ENCODE measurements around the gene CP. TPM values are rescaled to one million over a fixed set of nuclear protein-coding genes. Genes with fewer than 3 reads are reported as not detected.

CP gene
- not detected in 2 replicates for total RNA-seq

DNA sequence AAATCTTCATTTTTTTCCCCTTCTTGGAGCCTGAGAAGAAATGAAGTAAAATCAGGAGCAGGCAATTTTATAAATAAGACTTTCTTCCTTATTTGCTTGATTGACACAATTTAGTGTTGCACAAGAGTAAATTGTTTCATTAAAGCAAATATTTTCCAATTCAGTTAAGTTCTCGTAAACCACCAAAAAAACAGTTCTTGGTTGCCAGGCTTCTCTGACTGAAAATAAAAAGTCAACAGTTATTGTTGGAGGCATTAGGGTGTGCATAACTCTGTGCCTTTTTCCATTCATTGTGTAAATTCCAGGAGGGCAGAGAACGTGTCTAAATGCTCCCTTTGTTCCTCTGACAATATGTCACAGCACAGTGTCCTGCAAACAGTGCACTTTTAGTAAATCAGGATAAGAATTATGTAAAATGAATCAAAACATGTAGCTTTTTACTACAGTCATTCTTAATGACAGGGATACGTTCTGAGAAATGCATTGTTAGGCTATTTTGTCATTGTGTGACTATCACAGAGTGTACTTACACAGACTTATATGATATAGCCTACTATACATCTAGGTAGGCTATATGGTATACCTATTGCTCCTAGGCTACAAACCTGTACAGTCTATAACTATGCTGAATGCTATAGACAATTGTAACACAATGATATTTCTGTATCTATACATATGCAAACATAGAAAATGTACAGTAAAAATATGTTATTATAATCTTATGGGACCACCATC lies at the start of gene CP:
TSS of gene CP (minus strand) at position 47 of the 735 bp plus-strand sequence. CDS start at position 10, 37 bp downstream.
- H3K4me1 Mint-ChIP-seq (ENCODE audit: low read depth) = peaks cover 30% of the 10 kb centered on the region
- DNase-seq (ENCODE audit: low spot score) = no peak
- H3K27me3 Mint-ChIP-seq (ENCODE audit: insufficient read depth) = peaks cover 5% of the 10 kb centered on the region
- no peaks in the 10 kb centered on the region for H3K9me3 Mint-ChIP-seq
- H3K4me3 Mint-ChIP-seq = no peak within 1 kb of the TSS
- H3K27ac Mint-ChIP-seq = no peak within 1 kb of the TSS
- intact Hi-C loops (cut with micrococcal nuclease) = no loop called here
- H3K36me3 Mint-ChIP-seq (ENCODE audit: low read depth) = no peaks in the 10 kb centered on the region

DNA sequence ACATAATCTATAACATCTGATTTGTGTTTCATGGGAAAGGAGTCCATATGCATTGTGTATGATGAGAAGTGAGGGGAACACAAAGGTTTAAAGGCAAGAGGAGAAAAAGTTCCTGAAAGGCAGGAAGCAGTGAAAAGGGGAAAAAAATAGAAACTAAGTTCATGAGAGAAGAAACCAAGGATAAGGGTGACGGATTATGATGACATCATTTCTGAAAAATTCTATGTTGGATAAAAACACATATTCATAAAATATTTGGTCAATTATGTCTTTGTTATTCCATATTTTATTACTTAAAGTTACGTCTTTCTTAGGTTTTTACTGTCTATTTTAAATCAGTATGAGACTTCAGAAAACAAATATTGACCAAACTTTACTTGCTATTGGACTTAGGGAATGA lies 48.6 kb upstream of the CP start:
- no peaks in the 10 kb centered on the region for H3K4me1 Mint-ChIP-seq (ENCODE audit: low read depth)
- H3K9me3 Mint-ChIP-seq = no peaks in the 10 kb centered on the region
- H3K36me3 Mint-ChIP-seq (ENCODE audit: low read depth) = no peaks in the 10 kb centered on the region
- H3K27ac Mint-ChIP-seq = no peak overlapping the region
- intact Hi-C loops (cut with micrococcal nuclease) = loop anchor here (5.0 kb wide), 2 partner anchors 68 to 408 kb away; no protein-coding TSS in a partner anchor
- no peak overlapping the region for H3K4me3 Mint-ChIP-seq
- no peak for DNase-seq (ENCODE audit: low spot score)
- peaks cover 14% of the 10 kb centered on the region for H3K27me3 Mint-ChIP-seq (ENCODE audit: insufficient read depth)

DNA sequence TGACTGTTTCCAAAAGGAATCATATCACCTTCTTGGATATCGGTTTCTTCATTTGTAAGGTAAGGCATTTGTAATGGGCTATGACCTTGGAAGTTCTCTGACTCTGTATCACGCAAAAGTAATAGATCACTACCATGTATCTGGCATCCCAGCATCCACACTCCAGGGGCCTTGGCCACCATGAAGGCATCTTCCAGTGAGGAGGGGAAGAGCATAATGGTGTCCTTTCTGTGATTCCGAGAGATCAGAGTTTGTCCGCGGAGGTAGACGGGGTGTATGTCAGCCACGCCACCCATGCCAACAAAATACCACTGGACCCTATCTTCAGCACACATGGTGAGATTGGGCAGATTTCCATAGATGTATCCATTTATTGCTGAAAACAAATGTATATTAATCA lies 48.1 kb upstream of the CP start:
- no peak overlapping the region for H3K4me3 Mint-ChIP-seq
- H3K4me1 Mint-ChIP-seq (ENCODE audit: low read depth) = no peaks in the 10 kb centered on the region
- H3K27me3 Mint-ChIP-seq (ENCODE audit: insufficient read depth) = peaks cover 14% of the 10 kb centered on the region
- H3K9me3 Mint-ChIP-seq = no peaks in the 10 kb centered on the region
- intact Hi-C loops (cut with micrococcal nuclease) = loop anchor here (5.0 kb wide), 2 partner anchors 67 to 407 kb away; no protein-coding TSS in a partner anchor
- DNase-seq (ENCODE audit: low spot score) = no peak
- H3K27ac Mint-ChIP-seq = no peak overlapping the region
- H3K36me3 Mint-ChIP-seq (ENCODE audit: low read depth) = no peaks in the 10 kb centered on the region

DNA sequence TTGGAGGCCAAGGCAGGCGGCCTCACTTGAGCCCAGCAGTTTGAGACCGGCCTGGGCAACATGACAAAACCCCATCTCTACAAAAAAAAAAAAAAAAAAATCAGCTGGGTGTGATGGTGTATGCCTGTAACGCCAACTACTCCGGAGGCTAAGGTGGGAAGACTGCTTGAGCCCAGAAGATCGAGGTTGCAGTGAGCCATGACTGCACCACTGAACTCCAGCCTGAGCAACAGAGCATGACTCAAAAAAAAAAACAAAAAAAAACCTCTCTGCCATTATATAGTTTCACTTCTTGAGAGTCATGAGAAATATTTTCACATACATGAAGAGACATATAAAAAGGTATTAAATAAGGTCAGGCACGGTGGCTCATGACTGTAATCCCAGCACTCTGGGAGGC lies 45.9 kb upstream of the CP start:
- Mint-ChIP-seq H3K27me3 (ENCODE audit: insufficient read depth) (peaks cover 16% of the 10 kb centered on the region), H3K36me3 (ENCODE audit: low read depth) (no peaks in the 10 kb centered on the region)

DNA sequence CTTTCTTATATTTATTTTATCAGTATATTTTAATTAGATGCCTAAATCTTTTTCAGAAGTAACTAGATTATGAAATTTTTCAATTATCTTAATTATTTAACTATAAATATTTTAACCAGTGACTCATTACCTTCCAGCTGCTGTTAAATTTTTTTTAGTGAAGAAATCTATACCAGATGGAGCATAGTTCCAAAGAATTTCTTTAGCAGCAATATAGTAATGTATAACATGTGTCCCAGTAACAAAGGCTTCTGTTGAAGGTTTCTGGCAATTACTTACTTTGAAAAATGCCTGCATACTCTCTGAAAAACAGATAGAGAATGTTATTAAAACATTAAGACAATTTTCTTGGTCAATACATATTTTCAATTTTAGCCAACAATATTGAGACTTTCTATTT lies 45.1 kb upstream of the CP start:
- H3K27me3 Mint-ChIP-seq (ENCODE audit: insufficient read depth) = peaks cover 18% of the 10 kb centered on the region
- intact Hi-C loops (cut with micrococcal nuclease) = no loop called here
- no peaks in the 10 kb centered on the region for H3K36me3 Mint-ChIP-seq (ENCODE audit: low read depth)
- H3K4me3 Mint-ChIP-seq = no peak overlapping the region
- no peaks in the 10 kb centered on the region for H3K4me1 Mint-ChIP-seq (ENCODE audit: low read depth)
- no peaks in the 10 kb centered on the region for H3K9me3 Mint-ChIP-seq
- no peak for DNase-seq (ENCODE audit: low spot score)
- H3K27ac Mint-ChIP-seq = no peak overlapping the region

More for the DNA sequence above, 45.9 kb upstream of the CP start:
- Mint-ChIP-seq H3K4me3 (no peak overlapping the region), H3K9me3 (no peaks in the 10 kb centered on the region), H3K27ac (no peak overlapping the region), H3K4me1 (ENCODE audit: low read depth) (no peaks in the 10 kb centered on the region)
- no peak for DNase-seq (ENCODE audit: low spot score)
- intact Hi-C loops (cut with micrococcal nuclease) = no loop called here

DNA sequence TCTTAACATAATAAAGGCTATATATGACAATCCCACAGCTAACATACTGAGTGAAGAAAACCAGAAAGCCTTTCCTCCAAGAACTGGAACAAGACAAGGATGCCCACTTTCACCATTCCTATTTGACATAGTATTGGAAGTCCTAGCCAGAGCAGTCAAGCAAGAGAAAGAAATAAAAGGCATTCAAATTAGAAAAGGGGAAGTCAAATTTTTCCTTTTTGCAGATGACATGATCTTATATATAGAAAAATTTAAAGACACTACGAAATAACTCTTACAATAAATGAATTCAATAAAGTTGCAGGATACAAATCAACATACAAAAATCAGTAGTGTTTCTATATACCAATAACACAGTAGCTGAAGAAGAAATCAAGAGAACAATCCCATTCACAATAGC lies 42.2 kb upstream of the CP start:
- Mint-ChIP-seq H3K36me3 (ENCODE audit: low read depth) (no peaks in the 10 kb centered on the region), H3K4me1 (ENCODE audit: low read depth) (peaks cover 8% of the 10 kb centered on the region), H3K4me3 (no peak overlapping the region), H3K9me3 (no peaks in the 10 kb centered on the region), H3K27ac (no peak overlapping the region), H3K27me3 (ENCODE audit: insufficient read depth) (peaks cover 17% of the 10 kb centered on the region)
- intact Hi-C loops (cut with micrococcal nuclease) = no loop called here
- no peak for DNase-seq (ENCODE audit: low spot score)

DNA sequence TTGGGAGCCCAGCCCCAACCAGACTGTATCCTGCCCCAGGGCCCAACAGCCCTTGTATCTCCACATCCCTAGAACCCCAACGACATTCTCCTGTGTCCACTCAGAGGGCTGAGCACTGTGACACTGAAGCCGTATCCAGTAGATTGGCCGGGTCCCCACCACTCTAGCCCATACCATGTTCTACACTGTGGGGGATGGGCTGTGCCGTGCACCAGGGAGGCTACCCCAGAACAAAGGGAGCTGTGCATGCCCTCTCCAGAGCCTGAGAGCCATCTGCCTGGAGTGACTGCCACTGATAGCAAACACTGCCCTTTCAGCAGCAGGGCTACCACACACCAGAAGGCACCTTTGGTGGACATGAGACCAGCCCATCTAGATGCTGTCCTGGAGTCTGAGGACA lies 37.1 kb upstream of the CP start:
- Mint-ChIP-seq H3K27ac (no peak overlapping the region), H3K4me3 (no peak overlapping the region), H3K27me3 (ENCODE audit: insufficient read depth) (peaks cover 22% of the 10 kb centered on the region), H3K36me3 (ENCODE audit: low read depth) (no peaks in the 10 kb centered on the region), H3K9me3 (no peaks in the 10 kb centered on the region), H3K4me1 (ENCODE audit: low read depth) (peaks cover 8% of the 10 kb centered on the region)
- no peak for DNase-seq (ENCODE audit: low spot score)
- intact Hi-C loops (cut with micrococcal nuclease) = no loop called here

DNA sequence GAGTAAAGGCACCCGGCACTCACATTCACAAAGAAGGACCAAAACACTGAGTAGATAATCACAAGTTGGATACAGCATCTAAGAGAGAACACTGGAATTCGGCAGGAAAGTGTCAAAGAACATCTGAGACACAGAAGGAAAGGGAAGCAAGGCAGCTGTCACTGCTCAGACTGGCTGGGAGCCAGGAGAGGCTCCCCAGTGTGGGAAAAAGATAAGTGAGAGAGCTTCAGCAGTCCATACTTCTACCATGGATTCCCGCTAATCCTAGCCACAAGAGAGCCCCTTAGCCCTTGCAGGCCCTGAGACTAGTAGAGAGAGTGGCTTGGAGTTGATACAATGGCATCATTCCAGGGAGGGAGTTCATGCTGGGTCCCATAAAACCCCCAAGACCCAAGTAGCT lies 36.7 kb upstream of the CP start:
- peaks cover 8% of the 10 kb centered on the region for H3K4me1 Mint-ChIP-seq (ENCODE audit: low read depth)
- H3K27me3 Mint-ChIP-seq (ENCODE audit: insufficient read depth) = peaks cover 20% of the 10 kb centered on the region
- intact Hi-C loops (cut with micrococcal nuclease) = no loop called here
- DNase-seq (ENCODE audit: low spot score) = no peak
- no peak overlapping the region for H3K27ac Mint-ChIP-seq
- no peak overlapping the region for H3K4me3 Mint-ChIP-seq
- no peaks in the 10 kb centered on the region for H3K9me3 Mint-ChIP-seq
- H3K36me3 Mint-ChIP-seq (ENCODE audit: low read depth) = no peaks in the 10 kb centered on the region

DNA sequence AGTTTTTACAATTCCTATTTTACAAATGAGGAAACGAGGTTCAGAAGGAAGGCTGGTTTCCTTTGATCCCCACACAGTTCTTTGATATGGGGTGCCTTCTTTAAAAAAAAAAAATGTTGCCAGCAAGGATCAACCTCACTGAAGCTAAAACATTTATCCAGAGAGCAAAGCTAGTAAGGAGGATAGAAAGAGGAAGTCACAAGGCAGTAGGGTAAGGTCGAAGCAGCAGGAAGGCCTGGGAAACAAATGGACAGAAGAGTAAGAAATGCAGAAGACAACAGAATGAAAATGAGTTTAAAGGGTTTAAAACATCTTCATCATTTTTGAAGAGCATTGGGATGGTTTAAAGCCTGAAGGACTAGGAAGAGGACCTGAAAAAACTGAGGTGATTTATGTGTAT lies 30.6 kb upstream of the CP start:
- DNase-seq (ENCODE audit: low spot score) = no peak
- no peak overlapping the region for H3K4me3 Mint-ChIP-seq
- no peaks in the 10 kb centered on the region for H3K9me3 Mint-ChIP-seq
- peaks cover 21% of the 10 kb centered on the region for H3K4me1 Mint-ChIP-seq (ENCODE audit: low read depth)
- H3K36me3 Mint-ChIP-seq (ENCODE audit: low read depth) = no peaks in the 10 kb centered on the region
- intact Hi-C loops (cut with micrococcal nuclease) = no loop called here
- H3K27ac Mint-ChIP-seq = no peak overlapping the region
- peaks cover 8% of the 10 kb centered on the region for H3K27me3 Mint-ChIP-seq (ENCODE audit: insufficient read depth)

DNA sequence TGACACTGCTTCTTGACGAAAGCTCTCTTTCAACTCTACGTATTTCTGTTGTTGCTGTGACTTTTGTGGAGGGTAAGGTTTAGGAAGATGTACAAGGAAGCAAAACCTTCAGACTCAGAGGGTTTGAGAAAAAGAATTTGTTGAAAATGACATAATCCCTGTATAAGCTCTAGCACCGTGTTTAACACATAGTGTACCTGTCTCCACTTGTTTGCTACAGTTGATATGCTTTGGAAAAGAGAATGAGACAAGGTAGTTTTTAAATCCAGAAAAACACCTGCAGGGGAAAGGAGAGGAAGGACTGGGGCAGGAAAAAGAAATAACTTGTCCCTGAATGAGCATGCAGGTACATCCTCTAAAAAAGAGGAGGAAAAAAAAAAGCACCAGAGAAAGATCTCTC lies 29.6 kb upstream of the CP start:
- peaks cover 8% of the 10 kb centered on the region for H3K27me3 Mint-ChIP-seq (ENCODE audit: insufficient read depth)
- no peaks in the 10 kb centered on the region for H3K9me3 Mint-ChIP-seq
- no peak overlapping the region for H3K27ac Mint-ChIP-seq
- intact Hi-C loops (cut with micrococcal nuclease) = no loop called here
- peaks cover 29% of the 10 kb centered on the region for H3K4me1 Mint-ChIP-seq (ENCODE audit: low read depth)
- no peaks in the 10 kb centered on the region for H3K36me3 Mint-ChIP-seq (ENCODE audit: low read depth)
- H3K4me3 Mint-ChIP-seq = no peak overlapping the region
- DNase-seq (ENCODE audit: low spot score) = no peak

DNA sequence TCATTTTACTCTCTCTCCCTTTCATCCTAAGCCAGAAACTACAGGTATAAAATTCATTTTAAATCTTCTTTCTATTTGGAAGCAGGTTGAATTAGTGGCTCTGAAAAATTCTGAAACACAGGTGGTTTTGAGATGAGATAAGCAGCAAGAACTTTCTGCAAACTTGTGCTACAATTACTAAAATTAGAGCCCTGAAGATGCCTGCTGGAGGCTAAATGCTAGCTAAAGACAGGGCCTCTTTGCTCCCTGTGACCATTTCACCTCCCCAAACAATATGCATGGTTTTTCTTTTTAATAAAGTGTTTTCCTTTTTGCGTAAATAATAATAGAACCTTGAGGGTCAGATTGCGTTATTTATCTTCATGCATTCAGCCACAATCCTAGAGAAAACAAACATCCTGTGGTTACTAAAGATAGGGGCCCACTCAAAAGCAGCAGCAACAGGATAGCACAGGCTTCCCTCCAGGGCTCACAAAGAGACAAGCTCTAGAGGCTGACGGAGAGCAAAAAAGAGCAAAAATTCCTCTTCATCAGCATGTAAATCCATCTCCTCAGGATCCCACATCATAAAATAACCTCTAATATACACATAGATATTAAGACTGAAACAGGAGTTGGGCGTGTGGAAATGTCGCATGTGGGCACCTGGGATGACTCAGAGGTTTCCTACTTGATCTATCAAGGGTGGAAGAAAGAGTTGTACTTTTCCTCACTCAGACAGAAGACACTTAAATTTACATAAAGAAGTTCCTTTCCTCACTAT lies 26.5 kb upstream of the CP start:
- H3K4me1 Mint-ChIP-seq (ENCODE audit: low read depth) = peaks cover 37% of the 10 kb centered on the region
- intact Hi-C loops (cut with micrococcal nuclease) = loop anchor here (1.0 to 5.0 kb wide), 5 partner anchors 23 to 256 kb away; partner anchors contain the start of genes GYG1 and HPS3
- peak overlapping the region; percentile 82 for H3K27ac Mint-ChIP-seq
- no peaks in the 10 kb centered on the region for H3K36me3 Mint-ChIP-seq (ENCODE audit: low read depth)
- H3K9me3 Mint-ChIP-seq = no peaks in the 10 kb centered on the region
- H3K4me3 Mint-ChIP-seq = peak overlapping the region; percentile 34
- H3K27me3 Mint-ChIP-seq (ENCODE audit: insufficient read depth) = peaks cover 4% of the 10 kb centered on the region
- DNase-seq (ENCODE audit: low spot score) = no peak

DNA sequence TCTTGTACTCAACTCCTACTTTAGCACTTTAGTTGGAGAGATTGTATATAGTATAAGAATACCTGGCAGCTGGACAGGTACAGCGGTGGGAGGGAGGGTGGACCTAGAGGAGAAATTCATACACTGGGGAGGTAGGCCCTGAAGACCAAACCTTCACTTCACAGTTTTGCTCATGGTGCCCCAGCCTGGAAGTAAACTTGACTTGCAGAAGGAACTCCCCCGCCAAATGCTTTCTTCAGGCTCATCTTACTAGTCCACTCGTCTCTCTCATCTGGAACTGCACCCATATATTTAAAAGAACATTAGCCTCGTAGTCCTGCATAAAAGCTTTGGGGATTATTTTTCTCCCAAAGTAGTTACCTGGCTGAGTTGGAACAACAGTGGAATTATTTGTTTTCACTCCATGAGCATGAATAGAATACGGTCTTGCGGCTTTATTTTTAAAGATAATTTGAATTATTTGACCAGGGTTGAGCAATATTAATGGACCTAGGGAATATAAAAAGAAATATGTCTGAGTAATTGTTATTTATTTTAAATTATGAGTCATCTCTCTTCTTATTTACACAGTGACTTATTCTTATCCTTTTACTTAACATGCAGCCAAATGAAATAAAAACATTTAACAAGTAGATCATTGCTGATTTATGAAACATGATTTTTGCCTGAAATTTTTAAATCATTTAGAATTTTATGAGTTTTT lies 25.5 kb upstream of the CP start:
- Mint-ChIP-seq H3K4me3 (no peak overlapping the region), H3K27ac (no peak overlapping the region), H3K36me3 (ENCODE audit: low read depth) (no peaks in the 10 kb centered on the region), H3K4me1 (ENCODE audit: low read depth) (peaks cover 37% of the 10 kb centered on the region), H3K27me3 (ENCODE audit: insufficient read depth) (peaks cover 4% of the 10 kb centered on the region), H3K9me3 (no peaks in the 10 kb centered on the region)
- DNase-seq (ENCODE audit: low spot score) = no peak
- intact Hi-C loops (cut with micrococcal nuclease) = loop anchor here (5.0 kb wide), 2 partner anchors 205 to 255 kb away; partner anchors contain the start of gene GYG1
